GM18505 (cell line): Measurements from ENCODE around the gene RTN1.
A peak's percentile ranks its signal among the peaks of the same experiment; 100 is the strongest.

Experiments
- ATAC-seq: cut with Tn5 transposase; IDR thresholded peaks from one replicate; pipeline ENCODE4 v1.9.1; 2021; ENCODE audit not compliant: unreplicated experiment
- POLR2A ChIP-seq: IDR thresholded peaks from 4 replicates; pipeline ENCODE4 v1.6.1; 2011; ENCODE audit warnings: borderline replicate concordance; ENCODE audit not compliant: insufficient read depth, insufficient read length; ENCODE audit errors: extremely low read depth

RTN1 gene

GRCh38 chr14:59633486-59633885 lies 237.1 kb downstream of the RTN1 start:
- no peak for ATAC-seq
- no peak for TF ChIP-seq POLR2A

- peak; percentile 61 for ATAC-seq
- no peak for TF ChIP-seq POLR2A
Observed at GRCh38 chr14:59632381-59632780, 238.2 kb downstream of the RTN1 start.

GRCh38 chr14:59631237-59631636 lies 239.3 kb downstream of the RTN1 start:
- no peak for ATAC-seq
- no peak for TF ChIP-seq POLR2A

- ATAC-seq, result no peak
- no peak for TF ChIP-seq POLR2A
Observed at GRCh38 chr14:59630288-59630963, 240.2 kb downstream of the RTN1 start.

- ATAC-seq, result no peak
- no peak for TF ChIP-seq POLR2A
Observed at GRCh38 chr14:59629444-59630287, 240.9 kb downstream of the RTN1 start.

GRCh38 chr14:59627011-59627520 lies 243.5 kb downstream of the RTN1 start:
- ATAC-seq, result no peak
- TF ChIP-seq POLR2A, result no peak

GRCh38 chr14:59622631-59623030 lies 247.9 kb downstream of the RTN1 start:
- TF ChIP-seq POLR2A, result no peak
- no peak for ATAC-seq

GRCh38 chr14:59619061-59619460 lies 251.5 kb downstream of the RTN1 start:
- ATAC-seq, result no peak
- no peak for TF ChIP-seq POLR2A

GRCh38 chr14:59601056-59601455 lies 269.5 kb downstream of the RTN1 start:
- ATAC-seq, result no peak
- TF ChIP-seq POLR2A, result no peak

- TF ChIP-seq POLR2A, result no peak
- ATAC-seq, result no peak
Observed at GRCh38 chr14:59600211-59600945, 270.2 kb downstream of the RTN1 start.

- no peak for ATAC-seq
- TF ChIP-seq POLR2A, result no peak
Observed at GRCh38 chr14:59595071-59595470, 275.5 kb downstream of the RTN1 start.

GRCh38 chr14:59591641-59592370 lies 278.8 kb downstream of the RTN1 start:
- no peak for TF ChIP-seq POLR2A
- ATAC-seq, result no peak

GRCh38 chr14:59588101-59588500 lies 282.5 kb downstream of the RTN1 start:
- no peak for ATAC-seq
- no peak for TF ChIP-seq POLR2A
